Mesenchymal stem cell (in vitro differentiated cells and primary cell): ENCODE measurements around the gene AGBL5.

Experiments
- DNase-seq: peaks from one replicate; pipeline ENCODE4 v3.0.0-alpha.2; 2013
- H2AFZ ChIP-seq: one replicate; pipeline ENCODE4 v1.6.1; 2013; ENCODE audit warnings: low read depth, mild to moderate bottlenecking, control low read depth, inconsistent platforms, low read length, moderate library complexity
- H2AK5ac ChIP-seq: 2 replicates; pipeline ENCODE4 v1.6.1; 2013; ENCODE audit warnings: low read length, moderate library complexity, mild to moderate bottlenecking, inconsistent platforms; ENCODE audit not compliant: severe bottlenecking
- H2BK120ac ChIP-seq: one replicate; pipeline ENCODE4 v1.6.1; 2013; ENCODE audit warnings: low read depth, mild to moderate bottlenecking, inconsistent platforms, low read length, moderate library complexity
- H2BK12ac ChIP-seq, 2 experiments: one replicate each; pipeline ENCODE4 v1.6.1; 2013; ENCODE audit warnings: inconsistent platforms in 2 of 2, low read length in 2 of 2, mild to moderate bottlenecking in 2 of 2, moderate library complexity in 2 of 2, control low read depth in 1 of 2
- H2BK15ac ChIP-seq: one replicate; pipeline ENCODE4 v1.6.1; 2013; ENCODE audit warnings: mild to moderate bottlenecking, low read depth, inconsistent platforms; ENCODE audit not compliant: poor library complexity, severe bottlenecking
- H2BK5ac ChIP-seq: 2 replicates; pipeline ENCODE4 v1.6.1; 2013; ENCODE audit warnings: low read depth, mild to moderate bottlenecking, low read length, control low read depth, inconsistent platforms; ENCODE audit not compliant: poor library complexity, severe bottlenecking
- H3K14ac ChIP-seq, 2 experiments: one replicate each; pipeline ENCODE4 v1.6.1; 2013; ENCODE audit warnings: inconsistent platforms in 2 of 2, low read length in 2 of 2, control low read depth in 1 of 2, mild to moderate bottlenecking in 1 of 2, moderate library complexity in 1 of 2
- H3K18ac ChIP-seq, 2 experiments: one replicate each; pipeline ENCODE4 v1.6.1; 2013; ENCODE audit warnings: inconsistent platforms in 2 of 2, low read length in 2 of 2, control low read depth in 1 of 2, low read depth in 1 of 2, mild to moderate bottlenecking in 1 of 2
- H3K23ac ChIP-seq, 2 experiments: one replicate each; pipeline ENCODE4 v1.6.1; 2013; ENCODE audit warnings: inconsistent platforms in 2 of 2, low read length in 2 of 2, mild to moderate bottlenecking in 2 of 2, moderate library complexity in 2 of 2, control low read depth in 1 of 2
- H3K27ac ChIP-seq: 2 replicates; pipeline ENCODE4 v1.5.1; 2013; ENCODE audit warnings: mild to moderate bottlenecking, moderate library complexity, low read length, control low read depth, inconsistent platforms; ENCODE audit not compliant: poor library complexity, severe bottlenecking
- H3K27me3 ChIP-seq, 2 experiments: 2 replicates each; pipeline versions ENCODE4 v1.6.1 to v1.7.0; 2013; ENCODE audit warnings: low read length in 2 of 2, mild to moderate bottlenecking in 2 of 2, moderate library complexity in 2 of 2, control low read depth in 1 of 2, inconsistent platforms in 1 of 2; ENCODE audit not compliant: control insufficient read depth in 1 of 2, insufficient read depth in 1 of 2
- H3K36me3 ChIP-seq, 2 experiments: 2 replicates each; pipeline versions ENCODE4 v1.6.1 to v1.7.0; 2013; ENCODE audit warnings: low read length in 2 of 2, control low read depth in 1 of 2, inconsistent platforms in 1 of 2, low read depth in 1 of 2, mild to moderate bottlenecking in 1 of 2; ENCODE audit not compliant: insufficient read depth in 2 of 2, control insufficient read depth in 1 of 2
- H3K4ac ChIP-seq, 2 experiments: one replicate each; pipeline ENCODE4 v1.6.1; 2013; ENCODE audit warnings: inconsistent platforms in 2 of 2, low read length in 2 of 2, mild to moderate bottlenecking in 2 of 2, moderate library complexity in 2 of 2, control low read depth in 1 of 2, low read depth in 1 of 2
- H3K4me1 ChIP-seq: 2 replicates; pipeline ENCODE4 v1.6.1; 2013; ENCODE audit warnings: low read depth, low read length, control low read depth; ENCODE audit not compliant: control insufficient read depth, insufficient read depth
- H3K4me2 ChIP-seq: 2 replicates; pipeline ENCODE4 v1.6.1; 2013; ENCODE audit warnings: low read length, mild to moderate bottlenecking, inconsistent platforms; ENCODE audit not compliant: poor library complexity, severe bottlenecking
- H3K4me3 ChIP-seq, 2 experiments: 2 replicates each; pipeline versions ENCODE4 v1.5.1 to v1.7.0; 2013; ENCODE audit warnings: low read length in 2 of 2, mild to moderate bottlenecking in 2 of 2, control low read depth in 1 of 2, low read depth in 1 of 2; ENCODE audit not compliant: insufficient read depth in 1 of 2
- H3K79me1 ChIP-seq: replicated peaks from 2 replicates; pipeline ENCODE4 v1.6.1; 2013; ENCODE audit warnings: mild to moderate bottlenecking, control low read depth, low read length, inconsistent platforms; ENCODE audit not compliant: poor library complexity, severe bottlenecking
- H3K9ac ChIP-seq: 2 replicates; pipeline ENCODE4 v1.7.0; 2013; ENCODE audit warnings: mild to moderate bottlenecking, low read length, moderate library complexity
- H3K9me3 ChIP-seq: 2 replicates; pipeline ENCODE4 v1.7.0; 2013; ENCODE audit warnings: mild to moderate bottlenecking, low read length; ENCODE audit not compliant: control insufficient read depth
- H4K8ac ChIP-seq: one replicate; pipeline ENCODE4 v1.6.1; 2013; ENCODE audit warnings: inconsistent platforms, mild to moderate bottlenecking, low read length, moderate library complexity
- H4K91ac ChIP-seq: one replicate; pipeline ENCODE4 v1.6.1; 2013; ENCODE audit warnings: mild to moderate bottlenecking, low read length, inconsistent platforms
- whole genome bisulfite sequencing: methylation state at CpG from one replicate; pipeline ENCODE4 v1.1.7; 2013; ENCODE audit warnings: mixed read lengths; 5-methylcytosine and 5-hydroxymethylcytosine counted together

Gene AGBL5

DNA sequence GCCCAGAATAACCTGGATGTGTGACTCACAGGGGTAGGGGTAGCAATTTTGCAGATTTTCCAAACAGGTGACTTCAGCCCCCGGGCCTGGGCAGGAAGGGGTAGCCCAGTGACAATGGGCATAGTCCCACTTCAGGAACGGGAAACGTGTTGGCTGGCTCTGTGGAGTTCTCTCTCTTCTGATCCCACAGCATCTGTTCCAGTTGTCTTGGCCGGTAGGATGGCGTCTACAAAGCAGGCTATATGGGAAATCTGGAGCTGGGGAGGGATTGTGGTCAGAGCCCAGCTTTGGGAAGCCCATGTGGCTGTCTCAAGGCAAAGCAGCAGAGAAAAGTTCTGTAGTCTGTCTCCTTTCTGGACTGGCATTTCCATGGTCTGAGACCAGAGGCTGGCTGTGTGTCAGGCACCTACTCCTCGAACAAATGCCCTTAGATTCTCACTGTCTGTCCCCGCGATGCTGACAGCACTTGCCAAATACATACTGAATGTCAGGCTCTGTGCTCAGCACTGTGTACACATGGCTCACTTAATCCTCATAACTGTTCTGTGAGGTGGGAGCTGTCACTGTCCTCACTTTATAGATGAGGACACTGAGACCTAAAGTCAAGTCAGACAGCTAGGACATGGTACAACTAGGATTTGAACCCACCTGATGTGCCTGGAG lies 36.6 kb upstream of the AGBL5 start:
- Histone ChIP-seq H2BK12ac (peak overlapping the region; percentile 15 to 66), H3K27ac (no peak overlapping the region), H4K8ac (peak overlapping the region; percentile 59), H2BK120ac (peak overlapping the region; percentile 67), H4K91ac (peak overlapping the region; percentile 87), H2BK15ac (no peak overlapping the region), H3K14ac (peak overlapping the region in 1 of 2 experiments; percentile 0), H3K27me3 (no peaks in the 10 kb centered on the region), H3K36me3 (peaks cover 4% of the 10 kb centered on the region in 2 experiments), H3K79me1 (peaks cover 3% of the 10 kb centered on the region), H3K4me2 (no peak overlapping the region), H3K4ac (peak overlapping the region; percentile 42 to 80), H2AFZ (no peak overlapping the region), H2AK5ac (no peak overlapping the region), H3K4me1 (peaks cover 8% of the 10 kb centered on the region), H3K9me3 (no peaks in the 10 kb centered on the region), H3K9ac (peak overlapping the region; percentile 47), H3K4me3 (no peak overlapping the region), H2BK5ac (no peak overlapping the region), H3K18ac (peak overlapping the region; percentile 15 to 75), H3K23ac (peak overlapping the region in 1 of 2 experiments; percentile 16)
- 92% methylated on average over 8 of the region's 8 CpGs for WGBS
- no peak for DNase-seq

DNA sequence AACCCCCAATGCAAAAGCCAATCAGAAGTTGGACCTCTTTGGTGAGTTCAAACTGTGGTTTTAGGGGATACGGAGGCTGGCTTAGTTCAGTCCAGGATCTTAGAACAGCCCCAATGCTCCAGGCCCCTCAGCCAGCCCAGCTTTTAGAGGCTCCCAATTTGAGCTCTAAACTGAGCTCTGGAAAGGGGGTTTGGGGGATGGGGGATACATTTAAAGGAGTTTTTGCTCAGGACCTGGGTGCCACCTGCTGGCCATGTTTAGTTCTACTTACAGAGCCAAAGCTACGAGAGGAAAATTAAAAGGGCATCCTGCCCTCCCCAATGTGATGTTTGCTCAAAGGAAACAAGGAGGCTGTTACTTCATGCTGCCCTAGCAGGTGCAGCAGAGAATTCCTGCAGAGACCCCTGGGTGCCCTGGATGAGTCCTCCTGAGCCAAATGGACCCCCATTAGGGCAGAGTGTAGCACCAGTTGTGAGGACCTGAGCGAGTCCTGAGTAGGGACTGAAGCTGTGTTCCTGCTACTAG lies 34.6 kb upstream of the AGBL5 start:
- Histone ChIP-seq H2BK120ac (no peak overlapping the region), H3K4me2 (no peak overlapping the region), H4K8ac (peak overlapping the region; percentile 33), H3K9ac (no peak overlapping the region), H3K18ac (peak overlapping the region in 1 of 2 experiments; percentile 63), H2BK12ac (peak overlapping the region in 1 of 2 experiments; percentile 87), H3K36me3 (peaks cover 4 to 6% of the 10 kb centered on the region in 2 experiments), H2AFZ (no peak overlapping the region), H2BK15ac (no peak overlapping the region), H3K23ac (no peak overlapping the region), H3K27me3 (no peaks in the 10 kb centered on the region), H4K91ac (peak overlapping the region; percentile 64), H3K4me1 (peaks cover 11% of the 10 kb centered on the region), H2AK5ac (peak overlapping the region; percentile 24), H3K14ac (peak overlapping the region in 1 of 2 experiments; percentile 28), H3K4me3 (no peak overlapping the region), H3K27ac (no peak overlapping the region), H3K79me1 (peaks cover 3% of the 10 kb centered on the region), H3K4ac (peak overlapping the region in 1 of 2 experiments; percentile 22), H3K9me3 (no peaks in the 10 kb centered on the region), H2BK5ac (no peak overlapping the region)
- 64% methylated on average over 3 of the region's 3 CpGs for WGBS
- DNase-seq = peak; percentile 81

DNA sequence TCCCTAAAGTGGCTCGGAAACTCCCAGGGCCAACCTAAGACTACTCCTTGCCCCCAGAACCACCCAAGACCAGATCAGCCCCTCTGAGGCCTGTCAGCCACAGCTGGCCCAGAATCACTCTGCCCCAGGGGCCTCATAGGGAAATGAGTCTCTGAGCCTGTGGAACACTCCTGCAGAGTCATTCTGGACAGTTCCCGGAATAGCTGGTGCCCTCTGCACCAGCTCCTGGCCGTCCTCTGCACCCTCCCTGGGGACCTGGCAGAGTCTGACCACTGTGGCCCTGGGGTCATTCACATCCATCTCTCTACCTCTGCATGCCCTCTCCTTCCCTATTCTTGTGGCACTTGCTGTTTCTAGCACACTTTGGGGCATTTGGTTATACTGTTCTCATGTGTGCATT lies 33.3 kb upstream of the AGBL5 start:
- Histone ChIP-seq H2BK12ac (peak overlapping the region in 1 of 2 experiments; percentile 32), H3K4me1 (peaks cover 14% of the 10 kb centered on the region), H2BK15ac (peak overlapping the region; percentile 3), H2BK5ac (no peak overlapping the region), H3K23ac (peak overlapping the region in 1 of 2 experiments; percentile 19), H3K27me3 (no peaks in the 10 kb centered on the region), H3K4me2 (no peak overlapping the region), H2AFZ (no peak overlapping the region), H3K14ac (no peak overlapping the region), H2AK5ac (no peak overlapping the region), H3K36me3 (peaks cover 5 to 18% of the 10 kb centered on the region in 2 experiments), H3K79me1 (peaks cover 3% of the 10 kb centered on the region), H3K18ac (no peak overlapping the region), H3K4me3 (no peak overlapping the region), H2BK120ac (no peak overlapping the region), H3K9ac (no peak overlapping the region), H3K4ac (no peak overlapping the region), H3K27ac (no peak overlapping the region), H3K9me3 (no peaks in the 10 kb centered on the region), H4K91ac (peak overlapping the region; percentile 40), H4K8ac (no peak overlapping the region)
- DNase-seq = no peak
- 65% methylated on average over 3 of the region's 3 CpGs for WGBS

DNA sequence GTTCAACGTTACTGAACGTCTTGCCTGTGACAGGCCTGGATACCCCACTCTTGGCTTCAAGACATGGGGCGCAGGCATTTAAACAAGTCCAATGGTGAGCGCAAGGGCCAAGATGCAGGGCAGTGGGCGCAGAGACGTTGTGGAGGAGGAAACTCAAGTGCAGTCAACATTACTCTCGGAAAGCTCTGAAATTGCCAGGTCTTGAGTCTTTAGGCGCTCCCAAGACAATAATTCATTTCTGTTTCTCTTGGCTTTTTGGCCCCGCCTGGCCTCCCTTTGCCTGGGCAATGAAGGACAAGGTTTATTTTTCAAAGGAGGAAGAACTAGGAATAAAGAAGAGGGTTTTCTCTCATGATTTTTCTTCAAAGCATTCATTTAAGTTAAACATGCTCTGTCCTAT lies 32.0 kb upstream of the AGBL5 start:
- Histone ChIP-seq H3K4me1 (peaks cover 14% of the 10 kb centered on the region), H2BK15ac (no peak overlapping the region), H2BK12ac (peak overlapping the region; percentile 1 to 7), H3K4ac (no peak overlapping the region), H2AK5ac (no peak overlapping the region), H2BK5ac (no peak overlapping the region), H3K27me3 (no peaks in the 10 kb centered on the region), H4K91ac (no peak overlapping the region), H2BK120ac (peak overlapping the region; percentile 91), H3K9ac (no peak overlapping the region), H3K79me1 (peaks cover 3% of the 10 kb centered on the region), H3K14ac (no peak overlapping the region), H3K9me3 (no peaks in the 10 kb centered on the region), H4K8ac (no peak overlapping the region), H3K4me3 (no peak overlapping the region), H2AFZ (no peak overlapping the region), H3K18ac (peak overlapping the region; percentile 18 to 70), H3K27ac (no peak overlapping the region), H3K23ac (no peak overlapping the region), H3K36me3 (peaks cover 16 to 28% of the 10 kb centered on the region in 2 experiments), H3K4me2 (no peak overlapping the region)
- 89% methylated on average over 9 of the region's 9 CpGs for WGBS
- DNase-seq = no peak
